CD14-positive monocyte (primary cell): ENCODE results near the gene ME3. TPM values are rescaled to one million over a fixed set of nuclear protein-coding genes. Genes with fewer than 3 reads are reported as not detected.

Source experiments
- DNase-seq, 3 donors: peaks; one replicate each; pipeline ENCODE4 v3.0.0-alpha.2; 2011 to 2022
- H2AFZ ChIP-seq: 2 replicates; pipeline ENCODE4 v1.6.0; 2012; ENCODE audit warnings: mild to moderate bottlenecking, low read depth, low read length, inconsistent platforms; ENCODE audit not compliant: insufficient read depth, poor library complexity, severe bottlenecking
- H3K27ac ChIP-seq, 2 donors: 1 replicate in 1 of 2; 2 replicates in 1 of 2; pipeline ENCODE4 v1.5.1; 2012 to 2013; ENCODE audit warnings: low read length in 2 of 2, control low read depth in 1 of 2, inconsistent platforms in 1 of 2, low read depth in 1 of 2, mild to moderate bottlenecking in 1 of 2
- H3K27me3 ChIP-seq, 2 donors: one replicate each; pipeline versions ENCODE4 v1.6.0 to v1.6.1; 2011 to 2013; ENCODE audit warnings: low read length in 2 of 2; ENCODE audit not compliant: control insufficient read depth in 2 of 2, insufficient read depth in 2 of 2
- H3K36me3 ChIP-seq, 2 donors: replicated peaks in 1 of 2; 1 replicate in 1 of 2; 2 replicates in 1 of 2; pipeline versions ENCODE4 v1.5.1 to v1.6.1; 2012 to 2013; ENCODE audit warnings: low read length in 2 of 2, control low read depth in 1 of 2, inconsistent platforms in 1 of 2, mild to moderate bottlenecking in 1 of 2; ENCODE audit not compliant: insufficient read depth in 2 of 2, control insufficient read depth in 1 of 2
- H3K4me1 ChIP-seq, 2 donors: 1 replicate in 1 of 2; 2 replicates in 1 of 2; pipeline versions ENCODE4 v1.5.1 to v1.6.1; 2012 to 2013; ENCODE audit warnings: low read length in 2 of 2, control low read depth in 1 of 2, inconsistent platforms in 1 of 2, mild to moderate bottlenecking in 1 of 2, moderate library complexity in 1 of 2; ENCODE audit not compliant: insufficient read depth in 2 of 2, control insufficient read depth in 1 of 2
- H3K4me2 ChIP-seq: replicated peaks from 2 replicates; pipeline ENCODE3; 2012; ENCODE audit warnings: low read length, moderate library complexity, mild to moderate bottlenecking; ENCODE audit not compliant: poor library complexity, severe bottlenecking; ENCODE audit errors: extremely low read depth
- H3K4me3 ChIP-seq, 3 experiments: fragments of 200-600 bp in 1 of 3; sonication (generic) in 1 of 3; replicated peaks in 1 of 3; 1 replicate in 2 of 3; 2 replicates in 1 of 3; pipeline ENCODE4 v1.5.1; 2011 to 2013; ENCODE audit warnings: low read length in 3 of 3, mild to moderate bottlenecking in 3 of 3, control low read depth in 2 of 3, low read depth in 2 of 3, inconsistent platforms in 1 of 3, moderate library complexity in 1 of 3
- H3K79me2 ChIP-seq: 2 replicates; pipeline ENCODE4 v1.6.0; 2012; ENCODE audit warnings: mild to moderate bottlenecking, control low read depth, inconsistent platforms, low read length, moderate library complexity; ENCODE audit not compliant: insufficient read depth
- H3K9ac ChIP-seq: 2 replicates; pipeline ENCODE4 v1.6.0; 2017; ENCODE audit warnings: low read length, mild to moderate bottlenecking; ENCODE audit not compliant: insufficient read depth, poor library complexity, severe bottlenecking
- H3K9me3 ChIP-seq, 2 donors: replicated peaks in 1 of 2; 1 replicate in 1 of 2; 2 replicates in 1 of 2; pipeline versions ENCODE4 v1.5.1 to v1.6.1; 2012 to 2013; ENCODE audit warnings: low read length in 2 of 2, control low read depth in 1 of 2; ENCODE audit not compliant: control insufficient read depth in 1 of 2, insufficient read depth in 1 of 2
- H4K20me1 ChIP-seq: 2 replicates; pipeline ENCODE4 v1.6.0; 2012; ENCODE audit warnings: mild to moderate bottlenecking, low read length, control low read depth, moderate library complexity; ENCODE audit not compliant: insufficient read depth
- H3K27ac Mint-ChIP-seq, 7 donors: one replicate each; pipeline ENCODE4 v1.8.0; 2020; ENCODE audit warnings: mild to moderate bottlenecking in 7 of 7, mixed read lengths in 7 of 7, moderate library complexity in 6 of 7, inconsistent platforms in 2 of 7
- H3K27me3 Mint-ChIP-seq, 3 donors: one replicate each; pipeline ENCODE4 v1.8.0; 2021 to 2022; ENCODE audit warnings: low read depth in 3 of 3, mild to moderate bottlenecking in 3 of 3, mixed read lengths in 3 of 3, moderate library complexity in 3 of 3, inconsistent platforms in 1 of 3
- H3K36me3 Mint-ChIP-seq, 2 donors: one replicate each; pipeline ENCODE4 v1.8.0; 2020; ENCODE audit warnings: mixed read lengths in 2 of 2, inconsistent platforms in 1 of 2, mild to moderate bottlenecking in 1 of 2
- H3K4me1 Mint-ChIP-seq: one replicate; pipeline ENCODE4 v1.8.0; 2020; ENCODE audit warnings: mild to moderate bottlenecking, mixed read lengths
- H3K4me3 Mint-ChIP-seq, 2 donors: one replicate each; pipeline ENCODE4 v1.8.0; 2020; ENCODE audit warnings: mild to moderate bottlenecking in 2 of 2, mixed read lengths in 2 of 2, moderate library complexity in 1 of 2
- H3K9me3 Mint-ChIP-seq, 7 donors: one replicate each; pipeline ENCODE4 v1.8.0; 2020 to 2022; ENCODE audit warnings: mixed read lengths in 7 of 7, mild to moderate bottlenecking in 6 of 7, moderate library complexity in 6 of 7, inconsistent platforms in 2 of 7
- WGBS: methylation state at CpG from one replicate; pipeline ENCODE4 v1.1.5; 2013; ENCODE audit warnings: missing lambda C conversion rate; ENCODE audit not compliant: insufficient coverage; 5-methylcytosine and 5-hydroxymethylcytosine counted together
- intact Hi-C, 2 donors: fragments of 100-400 bp; cut with micrococcal nuclease; formaldehyde crosslinking; loops; one replicate each; pipeline versions ENCODE4 v1.15.0 to v1.15.1; 2023
- polyA plus RNA-seq, 3 donors: library from polyadenylated mRNA; depleted of rRNA in 1 of 3; unstranded in 2 of 3; stranded (reverse) in 1 of 3; fragments of 300-500 nt in 2 of 3; fragments of >200 nt in 1 of 3; fragmentation: Illumina TruSeq in 2 of 3; gene quantifications; 1 replicate in 2 of 3; 2 replicates in 1 of 3; pipeline ENCODE4 v1.2.3, GENCODE V29; 2012 to 2021
- TF ChIP-seq, protein P1 (sequence below): fragments of 200-600 bp; IDR thresholded peaks from one replicate; pipeline ENCODE4 v1.8.0; 2022; ENCODE audit warnings: antibody characterized with exemption, mild to moderate bottlenecking

The ME3 gene
- polyA plus RNA-seq, 3 donors: 0.31 to 3.0 (median 0.42) TPM

DNA sequence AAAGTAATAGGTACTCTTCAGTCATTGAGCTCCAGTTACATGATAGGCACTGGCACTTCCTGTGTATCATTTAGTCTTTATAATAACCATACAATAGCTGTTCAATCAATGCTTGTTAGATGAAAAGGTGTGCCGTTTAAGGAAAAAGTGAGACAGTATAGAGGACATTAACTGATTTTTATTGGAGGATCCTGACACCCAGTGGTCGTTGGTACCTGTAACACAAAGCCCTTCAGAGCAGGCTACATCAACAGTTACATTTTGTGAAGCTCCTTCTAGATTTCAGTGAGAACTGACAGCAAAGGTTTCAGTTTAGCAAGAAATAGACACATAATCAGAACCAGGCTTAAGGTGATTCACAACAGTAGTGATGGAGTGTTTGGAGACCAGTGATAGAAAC is 253.5 kb downstream of the ME3 start:
- no peak overlapping the region for H3K27ac Mint-ChIP-seq
- TF ChIP-seq, protein P1, sequence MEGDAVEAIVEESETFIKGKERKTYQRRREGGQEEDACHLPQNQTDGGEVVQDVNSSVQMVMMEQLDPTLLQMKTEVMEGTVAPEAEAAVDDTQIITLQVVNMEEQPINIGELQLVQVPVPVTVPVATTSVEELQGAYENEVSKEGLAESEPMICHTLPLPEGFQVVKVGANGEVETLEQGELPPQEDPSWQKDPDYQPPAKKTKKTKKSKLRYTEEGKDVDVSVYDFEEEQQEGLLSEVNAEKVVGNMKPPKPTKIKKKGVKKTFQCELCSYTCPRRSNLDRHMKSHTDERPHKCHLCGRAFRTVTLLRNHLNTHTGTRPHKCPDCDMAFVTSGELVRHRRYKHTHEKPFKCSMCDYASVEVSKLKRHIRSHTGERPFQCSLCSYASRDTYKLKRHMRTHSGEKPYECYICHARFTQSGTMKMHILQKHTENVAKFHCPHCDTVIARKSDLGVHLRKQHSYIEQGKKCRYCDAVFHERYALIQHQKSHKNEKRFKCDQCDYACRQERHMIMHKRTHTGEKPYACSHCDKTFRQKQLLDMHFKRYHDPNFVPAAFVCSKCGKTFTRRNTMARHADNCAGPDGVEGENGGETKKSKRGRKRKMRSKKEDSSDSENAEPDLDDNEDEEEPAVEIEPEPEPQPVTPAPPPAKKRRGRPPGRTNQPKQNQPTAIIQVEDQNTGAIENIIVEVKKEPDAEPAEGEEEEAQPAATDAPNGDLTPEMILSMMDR: no peak
- Histone ChIP-seq H3K27ac (no peak overlapping the region), H3K9me3 (no peaks in the 10 kb centered on the region), H3K9ac (no peak overlapping the region), H3K79me2 (no peaks in the 10 kb centered on the region), H3K27me3 (no peaks in the 10 kb centered on the region), H3K4me2 (no peak overlapping the region), H3K4me1 (peaks cover 0 to 3% of the 10 kb centered on the region in 2 donors), H3K4me3 (no peak overlapping the region), H2AFZ (no peak overlapping the region), H3K36me3 (no peaks in the 10 kb centered on the region), H4K20me1 (no peaks in the 10 kb centered on the region)
- no peak overlapping the region for H3K4me3 Mint-ChIP-seq
- H3K9me3 Mint-ChIP-seq: no peaks in the 10 kb centered on the region
- intact Hi-C loops: no loop called here
- WGBS: no CpG with 5 or more reads among the region's 2 CpGs
- peaks cover 0 to 4% (median 0%) of the 10 kb centered on the region in 3 donors for H3K27me3 Mint-ChIP-seq
- peaks cover 18% of the 10 kb centered on the region for H3K4me1 Mint-ChIP-seq
- no peak for DNase-seq
- H3K36me3 Mint-ChIP-seq: no peaks in the 10 kb centered on the region

DNA sequence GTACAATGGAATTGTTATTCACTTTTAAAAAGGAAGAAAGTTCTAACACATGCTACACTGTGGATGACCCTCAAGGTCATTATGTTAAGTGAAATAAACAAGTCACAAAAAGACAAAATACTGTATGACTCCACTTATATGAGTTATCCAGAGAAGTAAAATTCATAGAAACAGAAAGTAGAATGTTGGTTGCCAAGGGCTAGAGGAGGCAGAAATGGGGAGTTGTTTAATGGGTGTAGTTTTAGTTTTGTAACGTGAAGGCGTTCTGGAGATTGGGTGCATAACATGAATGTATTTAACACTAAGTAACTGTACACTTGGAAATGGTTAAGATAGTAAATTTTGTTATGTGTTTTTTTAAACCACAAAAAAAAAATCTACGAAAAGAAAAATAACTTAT is 253.9 kb downstream of the ME3 start:
- Mint-ChIP-seq H3K27ac (peak overlapping the region in 1 of 7 donors; percentile 4), H3K9me3 (no peaks in the 10 kb centered on the region), H3K27me3 (peaks cover 0 to 4% (median 0%) of the 10 kb centered on the region in 3 donors), H3K4me1 (peaks cover 18% of the 10 kb centered on the region), H3K4me3 (no peak overlapping the region), H3K36me3 (no peaks in the 10 kb centered on the region)
- Histone ChIP-seq H3K36me3 (no peaks in the 10 kb centered on the region), H3K9ac (no peak overlapping the region), H3K27ac (no peak overlapping the region), H3K4me1 (peaks cover 0 to 3% of the 10 kb centered on the region in 2 donors), H3K4me2 (no peak overlapping the region), H3K79me2 (no peaks in the 10 kb centered on the region), H3K9me3 (no peaks in the 10 kb centered on the region), H3K4me3 (no peak overlapping the region), H2AFZ (no peak overlapping the region), H4K20me1 (no peaks in the 10 kb centered on the region), H3K27me3 (no peaks in the 10 kb centered on the region)
- DNase-seq: no peak
- intact Hi-C loops: no loop called here
- TF ChIP-seq, protein P1: no peak
- WGBS: no CpG with 5 or more reads among the region's 3 CpGs
